T-cell (primary cell): ENCODE data around the gene FAM53B. TPM values are rescaled to one million over a fixed set of nuclear protein-coding genes. Genes with fewer than 3 reads are reported as not detected.
A peak's percentile ranks its signal among the peaks of the same experiment; 100 is the strongest.

ENCODE experiments used
- ATAC-seq, 4 experiments: fragments of 200-7000 bp in 3 of 4; fragments of 150-1000 bp in 1 of 4; cut with Tn5 transposase; replicated peaks in 1 of 4; 1 replicate in 3 of 4; 2 replicates in 1 of 4; pipeline ENCODE4 v1.10.0; 2021; ENCODE audit warnings: moderate library complexity in 3 of 4, mild to moderate bottlenecking in 2 of 4, moderate number of reproducible peaks in 1 of 4
- CTCF ChIA-PET, 2 donors: fragments of 300-600 bp; sonication (Branson Sonifier 250); formaldehyde crosslinking; loops; one replicate each; lab custom pipeline; 2022; ENCODE audit warnings: antibody characterized with exemption in 2 of 2; lab: Charles Lee
- POLR2A ChIA-PET, 2 donors: fragments of 300-600 bp; sonication (Branson Sonifier 250); formaldehyde crosslinking; loops; one replicate each; lab custom pipeline; 2022; ENCODE audit warnings: antibody characterized with exemption in 2 of 2; lab: Charles Lee
- DNase-seq, 35 experiments: peaks; one replicate each; pipeline versions ENCODE4 v3.0.0 to v3.0.0-alpha.2; 2013 to 2023
- H3K27ac ChIP-seq: one replicate; pipeline ENCODE4 v1.5.1; 2013; ENCODE audit warnings: low read length
- H3K27me3 ChIP-seq, 2 experiments: replicated peaks in 1 of 2; 1 replicate in 1 of 2; 2 replicates in 1 of 2; pipeline versions ENCODE4 v1.6.1 to v1.7.0; 2013; ENCODE audit warnings: low read length in 1 of 2, mixed read lengths in 1 of 2; ENCODE audit not compliant: control insufficient read depth in 2 of 2, insufficient read depth in 2 of 2; ENCODE audit errors: extremely low read depth in 1 of 2
- H3K36me3 ChIP-seq, 2 donors: 1 replicate in 1 of 2; 2 replicates in 1 of 2; pipeline versions ENCODE4 v1.6.1 to v1.7.0; 2013; ENCODE audit warnings: low read length in 1 of 2; ENCODE audit not compliant: control insufficient read depth in 2 of 2, insufficient read depth in 1 of 2; ENCODE audit errors: extremely low read depth in 1 of 2
- H3K4me1 ChIP-seq, 2 experiments: 1 replicate in 1 of 2; 2 replicates in 1 of 2; pipeline versions ENCODE4 v1.6.1 to v1.7.0; 2013; ENCODE audit warnings: low read length in 2 of 2, mixed read lengths in 1 of 2; ENCODE audit not compliant: insufficient read depth in 2 of 2, control insufficient read depth in 1 of 2; ENCODE audit errors: extremely low read depth in 1 of 2
- H3K4me3 ChIP-seq, 2 donors: 1 replicate in 1 of 2; 2 replicates in 1 of 2; pipeline versions ENCODE4 v1.5.1 to v1.7.0; 2013; ENCODE audit warnings: mild to moderate bottlenecking in 2 of 2, low read length in 1 of 2, moderate library complexity in 1 of 2; ENCODE audit not compliant: control insufficient read depth in 1 of 2; ENCODE audit errors: extremely low read depth in 1 of 2
- H3K9me3 ChIP-seq: 2 replicates; pipeline ENCODE4 v1.7.0; 2013
- H3K27ac Mint-ChIP-seq, 2 donors: one replicate each; pipeline ENCODE4 v1.8.0; 2020 to 2021; ENCODE audit warnings: mild to moderate bottlenecking in 2 of 2, mixed read lengths in 2 of 2
- H3K27me3 Mint-ChIP-seq, 2 donors: one replicate each; pipeline ENCODE4 v1.8.0; 2021 to 2022; ENCODE audit warnings: mixed read lengths in 2 of 2
- H3K36me3 Mint-ChIP-seq: one replicate; pipeline ENCODE4 v1.8.0; 2021; ENCODE audit warnings: mixed read lengths
- H3K4me1 Mint-ChIP-seq, 3 donors: one replicate each; pipeline ENCODE4 v1.8.0; 2020 to 2022; ENCODE audit warnings: mixed read lengths in 3 of 3, mild to moderate bottlenecking in 1 of 3
- H3K4me3 Mint-ChIP-seq, 3 donors: one replicate each; pipeline ENCODE4 v1.8.0; 2020 to 2022; ENCODE audit warnings: mild to moderate bottlenecking in 3 of 3, mixed read lengths in 3 of 3, moderate library complexity in 3 of 3
- H3K9me3 Mint-ChIP-seq, 3 donors: one replicate each; pipeline ENCODE4 v1.8.0; 2020 to 2022; ENCODE audit warnings: mixed read lengths in 3 of 3
- WGBS: methylation state at CpG from one replicate; pipeline ENCODE4 v1.1.5; 2013; ENCODE audit warnings: missing lambda C conversion rate; ENCODE audit not compliant: insufficient coverage; 5-methylcytosine and 5-hydroxymethylcytosine counted together
- total RNA-seq, 35 experiments: library from RNA in 6 of 35; stranded (reverse) in 6 of 35; fragments of 120-200 nt in 1 of 35; gene quantifications; one replicate each; pipeline versions ENCODE4 v1.2.1 to v1.2.4 and lab custom pipeline; 2013 to 2026

Gene FAM53B
- total RNA-seq, 5 donors from 2014 or later (not counting 1 experiment from before 2014, with no cell fraction given): 39.3 to 86.5 (median 52.3) TPM

DNA sequence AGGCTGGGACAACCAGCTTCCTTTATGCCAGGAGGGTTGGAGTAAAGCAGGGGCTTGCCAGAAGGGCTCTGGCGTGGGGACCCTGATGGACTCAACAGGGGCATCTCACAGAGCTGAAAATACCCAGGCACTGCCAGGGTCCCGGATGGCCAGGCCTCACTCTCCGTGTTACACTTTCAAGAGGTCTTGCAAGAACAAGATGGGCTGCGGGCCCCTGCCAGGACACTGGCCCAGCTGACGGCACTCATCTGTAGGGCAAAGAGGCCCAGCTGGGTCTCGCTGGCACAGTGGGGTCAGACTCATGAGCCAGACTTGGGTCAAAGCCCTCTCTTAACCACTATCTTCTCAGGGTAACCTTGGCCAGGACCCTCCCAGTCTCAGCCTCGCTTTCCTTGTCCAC, 90.9 kb downstream of the FAM53B start:
- ChIA-PET CTCF (interaction anchor here (0.6 to 1.9 kb wide), 2 partner anchors 35 to 88 kb away, joined by 3 to 5 read pairs; no protein-coding TSS in a partner anchor), POLR2A (interaction anchor here in 1 of 2 donors (0.6 kb wide), 1 partner anchor 87 kb away, joined by 3 read pairs; no protein-coding TSS in a partner anchor)
- Mint-ChIP-seq H3K4me1 (peaks cover 85 to 96% (median 91%) of the 10 kb centered on the region in 3 donors), H3K27me3 (no peaks in the 10 kb centered on the region), H3K9me3 (no peaks in the 10 kb centered on the region), H3K4me3 (no peak overlapping the region), H3K27ac (peak overlapping the region; percentile 98 to 99), H3K36me3 (peaks cover 11% of the 10 kb centered on the region)
- no peak for DNase-seq
- Histone ChIP-seq H3K4me3 (no peak overlapping the region), H3K27me3 (no peaks in the 10 kb centered on the region), H3K9me3 (no peaks in the 10 kb centered on the region), H3K36me3 (peaks cover 0 to 11% of the 10 kb centered on the region in 2 donors), H3K4me1 (peaks cover 45 to 95% of the 10 kb centered on the region in 2 experiments), H3K27ac (peak overlapping the region; percentile 92)
- 79% methylated on average over 6 of the region's 7 CpGs for WGBS
- no peak for ATAC-seq

DNA sequence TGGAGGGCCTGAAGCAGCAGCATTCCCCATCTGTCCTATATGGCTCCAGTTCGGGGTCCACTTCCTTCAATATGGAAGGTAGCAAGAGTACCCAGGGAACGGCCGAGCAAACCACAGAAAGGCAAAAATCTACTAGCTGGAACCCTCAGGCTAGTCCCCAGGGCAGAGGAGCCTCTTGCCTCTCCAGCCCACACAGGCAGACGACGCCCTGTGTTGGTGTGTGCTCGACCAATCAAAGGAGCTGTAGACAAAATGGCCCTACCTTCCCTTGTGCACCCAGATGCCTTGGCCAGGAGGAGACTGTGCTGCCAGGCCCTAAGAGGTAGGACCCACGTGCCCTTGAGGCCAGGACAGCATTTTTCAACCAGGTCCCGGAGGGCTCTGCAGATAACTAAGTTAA, 91.5 kb downstream of the FAM53B start:
- WGBS: 89% methylated on average over 3 of the region's 8 CpGs
- no peak for DNase-seq
- no peaks in the 10 kb centered on the region for H3K27me3 Mint-ChIP-seq
- ChIA-PET POLR2A (interaction anchor here in 1 of 2 donors (0.6 kb wide), 1 partner anchor 88 kb away, joined by 3 read pairs; no protein-coding TSS in a partner anchor), CTCF (interaction anchor here in 1 of 2 donors (0.6 kb wide), 1 partner anchor 36 kb away, joined by 3 read pairs; no protein-coding TSS in a partner anchor)
- H3K27ac Mint-ChIP-seq: peak overlapping the region; percentile 98 to 99
- Histone ChIP-seq H3K36me3 (peaks cover 0 to 11% of the 10 kb centered on the region in 2 donors), H3K9me3 (no peaks in the 10 kb centered on the region), H3K27me3 (no peaks in the 10 kb centered on the region), H3K27ac (peak overlapping the region; percentile 92), H3K4me1 (peaks cover 51 to 95% of the 10 kb centered on the region in 2 experiments), H3K4me3 (no peak overlapping the region)
- H3K9me3 Mint-ChIP-seq: no peaks in the 10 kb centered on the region
- ATAC-seq: no peak
- no peak overlapping the region for H3K4me3 Mint-ChIP-seq
- H3K36me3 Mint-ChIP-seq: peaks cover 11% of the 10 kb centered on the region
- H3K4me1 Mint-ChIP-seq: peaks cover 85 to 96% (median 91%) of the 10 kb centered on the region in 3 donors

DNA sequence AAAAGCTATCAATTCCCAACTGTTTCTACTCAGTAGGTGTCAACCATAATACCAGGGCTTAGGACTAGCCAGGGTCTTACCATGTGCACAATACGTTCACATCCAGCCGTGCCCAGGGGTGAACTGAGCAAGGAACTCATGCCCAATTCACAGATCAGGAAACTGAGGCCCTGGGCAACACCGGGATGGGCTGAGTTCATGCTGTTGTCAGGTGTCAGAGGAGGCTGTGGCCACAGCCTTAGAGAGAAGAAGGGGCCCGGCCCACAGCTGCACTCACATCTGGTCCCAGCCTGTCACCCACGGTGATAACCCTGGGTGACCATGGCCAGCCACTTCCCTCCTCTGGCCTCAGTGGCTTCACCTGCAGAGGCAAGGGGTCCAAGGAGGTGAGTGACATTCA, 92.0 kb downstream of the FAM53B start:
- Mint-ChIP-seq H3K4me1 (peaks cover 85 to 96% (median 91%) of the 10 kb centered on the region in 3 donors), H3K27me3 (no peaks in the 10 kb centered on the region), H3K36me3 (peaks cover 11% of the 10 kb centered on the region), H3K27ac (peak overlapping the region; percentile 98 to 99), H3K9me3 (no peaks in the 10 kb centered on the region), H3K4me3 (peak overlapping the region in 1 of 3 donors; percentile 79)
- Histone ChIP-seq H3K27ac (peak overlapping the region; percentile 92), H3K9me3 (no peaks in the 10 kb centered on the region), H3K4me1 (peaks cover 54 to 96% of the 10 kb centered on the region in 2 experiments), H3K27me3 (no peaks in the 10 kb centered on the region), H3K36me3 (peaks cover 0 to 11% of the 10 kb centered on the region in 2 donors), H3K4me3 (no peak overlapping the region)
- ChIA-PET CTCF (no interaction called here), POLR2A (no interaction called here)
- WGBS: 85% methylated on average over 4 of the region's 5 CpGs
- no peak for ATAC-seq
- no peak for DNase-seq

DNA sequence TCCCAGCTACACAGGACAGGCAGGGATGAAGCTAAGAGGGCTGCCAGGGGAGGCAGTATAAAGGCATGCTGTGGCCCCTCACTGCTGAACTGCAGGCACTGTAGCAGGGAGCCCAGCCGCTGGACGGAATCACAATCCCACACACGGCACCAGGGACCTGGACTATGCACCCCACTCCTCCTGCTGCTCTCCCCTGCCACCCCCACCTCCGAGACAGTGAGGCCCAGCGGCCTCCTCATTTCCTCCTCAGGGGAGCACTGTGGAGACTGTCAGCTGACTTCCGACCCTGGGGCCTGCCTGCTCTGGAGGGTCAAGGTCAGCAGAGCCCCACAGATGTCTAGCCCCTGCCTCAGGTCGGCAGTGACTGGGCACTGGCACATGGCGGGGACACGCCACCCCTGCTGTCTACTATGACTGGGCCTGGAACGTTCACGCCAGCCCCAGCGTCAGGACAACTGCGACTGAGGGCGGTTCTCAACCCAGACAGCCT, 92.7 kb downstream of the FAM53B start:
- Histone ChIP-seq H3K27ac (peak overlapping the region; percentile 92), H3K4me3 (peak overlapping the region in 1 of 2 donors; percentile 25), H3K4me1 (peaks cover 59 to 100% of the 10 kb centered on the region in 2 experiments), H3K9me3 (no peaks in the 10 kb centered on the region), H3K27me3 (no peaks in the 10 kb centered on the region), H3K36me3 (peaks cover 0 to 10% of the 10 kb centered on the region in 2 donors)
- Mint-ChIP-seq H3K9me3 (no peaks in the 10 kb centered on the region), H3K27ac (peak overlapping the region; percentile 98 to 99), H3K36me3 (peaks cover 9% of the 10 kb centered on the region), H3K4me3 (peak overlapping the region in 1 of 3 donors; percentile 79), H3K27me3 (no peaks in the 10 kb centered on the region), H3K4me1 (peaks cover 90 to 99% (median 95%) of the 10 kb centered on the region in 3 donors)
- POLR2A ChIA-PET: no interaction called here
- CTCF ChIA-PET: interaction anchor here in 1 of 2 donors (1.6 kb wide), 1 partner anchor 67 kb away, joined by 4 read pairs; no protein-coding TSS in a partner anchor
- 41% methylated on average over 14 of the region's 14 CpGs for WGBS
- DNase-seq: peak in 1 of 35 experiments; percentile 18
- peak in 3 of 4 experiments; percentile 11 to 15 (median 14) for ATAC-seq

DNA sequence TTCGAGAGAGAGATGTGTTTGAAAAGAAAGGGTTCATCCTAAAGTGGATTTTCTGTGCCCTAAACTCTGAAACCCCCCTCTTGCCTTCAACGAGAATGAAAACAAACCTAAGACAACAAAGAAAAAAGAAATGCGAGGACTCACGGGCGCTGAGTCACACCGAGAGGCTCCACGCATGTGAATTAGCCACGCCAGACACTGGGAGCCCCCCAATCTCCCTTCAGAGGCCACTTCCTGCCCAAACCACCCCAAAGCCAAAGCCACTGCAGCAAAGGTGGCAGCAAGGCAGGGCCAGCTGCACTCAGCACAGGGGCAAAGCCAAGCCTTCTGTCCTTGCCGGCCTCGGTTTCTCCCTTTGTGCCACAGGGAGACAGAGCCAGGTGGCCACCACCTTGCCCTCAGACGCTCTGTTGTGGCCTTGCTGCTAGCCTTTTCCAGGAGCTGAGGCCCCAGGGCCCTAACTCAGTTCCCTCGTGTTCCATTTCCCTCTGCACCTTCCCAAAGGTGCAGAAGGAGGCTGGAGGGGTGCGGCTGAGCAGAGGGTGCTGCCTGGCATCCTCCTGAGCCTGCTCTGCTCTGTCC, 93.3 kb downstream of the FAM53B start:
- ChIA-PET CTCF (interaction anchor here in 1 of 2 donors (1.2 to 4.4 kb wide), 4 partner anchors 8 to 90 kb away, joined by 4 to 56 read pairs (median 5); no protein-coding TSS in a partner anchor), POLR2A (no interaction called here)
- peak overlapping the region; percentile 92 for H3K27ac ChIP-seq
- H3K9me3 ChIP-seq: no peaks in the 10 kb centered on the region
- WGBS: 4% methylated on average over 9 of the region's 13 CpGs
- H3K4me3 ChIP-seq: peak overlapping the region; percentile 19 to 25
- Mint-ChIP-seq H3K27ac (peak overlapping the region; percentile 98 to 99), H3K4me1 (peaks cover 90 to 99% (median 96%) of the 10 kb centered on the region in 3 donors), H3K27me3 (no peaks in the 10 kb centered on the region), H3K9me3 (no peaks in the 10 kb centered on the region), H3K4me3 (peak overlapping the region; percentile 54 to 79 (median 69)), H3K36me3 (peaks cover 7% of the 10 kb centered on the region)
- peaks cover 62 to 100% of the 10 kb centered on the region in 2 experiments for H3K4me1 ChIP-seq
- H3K36me3 ChIP-seq: peaks cover 0 to 7% of the 10 kb centered on the region in 2 donors
- DNase-seq (peak in 34 of 35 experiments; percentile 50 to 83 (median 69)), ATAC-seq (peak; percentile 62 to 72 (median 64))
- H3K27me3 ChIP-seq: no peaks in the 10 kb centered on the region

DNA sequence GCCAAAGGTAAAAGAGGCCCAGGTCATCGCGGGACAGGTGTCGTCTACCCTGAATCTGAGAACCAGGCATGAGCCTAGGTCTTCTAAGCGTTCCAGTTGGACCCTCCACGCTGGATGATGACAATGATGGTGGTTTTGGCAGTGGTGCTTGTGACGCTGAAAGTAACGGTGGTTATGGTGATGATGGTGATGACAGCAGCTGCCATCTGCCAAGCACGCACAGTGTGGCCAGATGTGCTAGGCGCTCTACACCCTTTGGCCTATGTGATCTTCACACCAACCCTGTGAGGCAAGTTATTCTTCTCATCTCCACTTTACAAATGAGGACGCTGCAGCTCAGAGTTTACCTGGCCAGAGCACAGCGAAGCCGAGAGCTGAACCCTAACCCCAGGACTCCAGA, 93.9 kb downstream of the FAM53B start:
- Mint-ChIP-seq H3K36me3 (peaks cover 3% of the 10 kb centered on the region), H3K4me3 (peak overlapping the region; percentile 54 to 79 (median 69)), H3K27ac (peak overlapping the region; percentile 98 to 99), H3K27me3 (no peaks in the 10 kb centered on the region), H3K9me3 (no peaks in the 10 kb centered on the region), H3K4me1 (peaks cover 90 to 99% (median 96%) of the 10 kb centered on the region in 3 donors)
- DNase-seq (peak in 25 of 35 experiments; percentile 26 to 77 (median 45)), ATAC-seq (peak in 1 of 4 experiments; percentile 29)
- Histone ChIP-seq H3K4me3 (no peak overlapping the region), H3K27me3 (no peaks in the 10 kb centered on the region), H3K4me1 (peaks cover 61 to 100% of the 10 kb centered on the region in 2 experiments), H3K36me3 (peaks cover 0 to 7% of the 10 kb centered on the region in 2 donors), H3K9me3 (no peaks in the 10 kb centered on the region), H3K27ac (peak overlapping the region; percentile 92)
- CTCF ChIA-PET: interaction anchor here in 1 of 2 donors (0.7 to 4.4 kb wide), 5 partner anchors 9 to 91 kb away, joined by 3 to 56 read pairs (median 5); no protein-coding TSS in a partner anchor
- WGBS: 59% methylated on average over 5 of the region's 12 CpGs
- POLR2A ChIA-PET: interaction anchor here in 1 of 2 donors (0.7 to 1.0 kb wide), 2 partner anchors 91 to 92 kb away, joined by 3 read pairs; no protein-coding TSS in a partner anchor
